Right forelimb (tissue), 1 donor: Measurements from ENCODE around the gene FNTB.

Source experiments
- DNase-seq: peaks from one replicate; pipeline ENCODE4 v3.0.0-alpha.2; 2018

Gene FNTB

DNA sequence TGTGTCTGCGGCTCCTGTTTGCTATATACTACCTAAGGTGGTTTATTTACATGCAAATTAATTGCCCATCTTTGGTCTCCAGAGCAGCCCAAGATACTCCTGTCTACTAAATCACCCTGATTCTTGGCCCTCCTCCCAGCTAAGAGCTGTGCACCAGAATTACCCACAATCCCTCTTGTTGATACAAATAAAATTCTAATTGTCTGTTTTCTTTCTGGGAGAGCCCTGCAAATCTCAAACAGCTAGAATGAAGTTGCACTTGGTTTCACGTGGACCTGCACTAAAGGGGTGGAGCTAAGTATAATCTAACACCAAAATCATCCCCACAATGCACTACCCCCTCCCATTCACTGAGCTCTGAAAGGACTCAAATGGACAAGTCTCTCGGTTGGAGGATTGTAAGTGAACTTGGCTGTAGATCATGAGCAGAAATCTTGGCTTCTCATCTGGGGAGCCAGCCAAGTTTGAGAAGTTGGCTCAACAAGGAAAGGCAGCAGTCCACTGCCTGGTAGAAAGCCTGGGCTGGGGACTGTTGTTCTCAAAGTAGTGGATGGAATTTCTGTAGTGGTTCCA, 109.0 kb downstream of the FNTB start:
- peak; percentile 85 for DNase-seq

DNA sequence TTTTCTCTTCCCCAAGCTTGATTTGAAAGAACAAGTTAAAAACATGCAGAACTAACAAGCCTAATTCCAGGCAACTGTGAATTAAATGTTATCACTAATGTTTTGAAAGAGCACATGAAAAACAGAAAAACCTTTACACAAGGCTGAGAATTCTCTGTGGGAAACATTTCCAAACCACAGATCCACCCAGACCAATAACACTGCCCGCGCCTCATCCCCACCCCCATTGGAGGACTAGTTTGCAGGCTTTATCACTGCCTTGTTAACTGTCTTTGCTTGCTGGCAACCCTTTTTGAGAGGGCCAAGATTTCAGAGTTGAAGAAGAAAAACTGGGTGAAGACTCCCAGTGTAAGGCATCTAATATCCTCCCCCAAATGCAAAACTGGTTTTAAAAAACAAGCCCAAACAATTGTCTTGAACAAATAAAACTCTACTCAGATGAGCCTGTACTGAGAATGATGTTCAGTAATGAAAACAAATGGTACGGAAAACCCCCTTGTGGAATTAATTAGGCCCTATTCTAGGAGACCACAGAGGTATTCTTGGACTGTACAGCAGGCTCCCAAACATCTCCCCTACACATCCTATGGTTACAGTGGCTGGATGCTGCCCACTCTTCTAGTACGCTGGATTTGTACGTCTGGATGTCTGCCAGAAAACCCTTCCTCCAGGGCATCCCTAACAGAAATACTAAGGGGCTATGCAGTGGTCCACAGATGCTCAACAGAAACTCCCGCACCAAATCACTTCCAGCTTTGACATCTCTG, 109.8 kb downstream of the FNTB start:
- no peak for DNase-seq

DNA sequence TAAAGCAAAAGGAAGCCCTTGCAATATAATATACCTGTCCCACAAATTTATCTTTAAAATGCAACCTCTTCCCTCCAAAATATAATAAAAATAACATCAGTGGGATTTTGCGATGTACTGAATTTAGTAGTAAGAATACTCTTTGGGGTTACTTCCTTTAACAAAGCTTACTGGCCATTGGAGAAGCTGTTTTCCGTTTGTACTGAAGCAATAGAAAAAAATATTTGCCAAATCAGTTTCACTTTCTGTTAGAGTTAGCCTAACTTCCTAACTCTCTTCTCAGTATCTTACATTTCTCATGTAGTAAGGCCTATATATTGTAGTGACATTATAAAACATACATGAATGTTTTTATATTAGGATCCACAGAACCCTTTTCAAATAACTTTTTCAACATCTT, 111.9 kb downstream of the FNTB start:
- DNase-seq: no peak

DNA sequence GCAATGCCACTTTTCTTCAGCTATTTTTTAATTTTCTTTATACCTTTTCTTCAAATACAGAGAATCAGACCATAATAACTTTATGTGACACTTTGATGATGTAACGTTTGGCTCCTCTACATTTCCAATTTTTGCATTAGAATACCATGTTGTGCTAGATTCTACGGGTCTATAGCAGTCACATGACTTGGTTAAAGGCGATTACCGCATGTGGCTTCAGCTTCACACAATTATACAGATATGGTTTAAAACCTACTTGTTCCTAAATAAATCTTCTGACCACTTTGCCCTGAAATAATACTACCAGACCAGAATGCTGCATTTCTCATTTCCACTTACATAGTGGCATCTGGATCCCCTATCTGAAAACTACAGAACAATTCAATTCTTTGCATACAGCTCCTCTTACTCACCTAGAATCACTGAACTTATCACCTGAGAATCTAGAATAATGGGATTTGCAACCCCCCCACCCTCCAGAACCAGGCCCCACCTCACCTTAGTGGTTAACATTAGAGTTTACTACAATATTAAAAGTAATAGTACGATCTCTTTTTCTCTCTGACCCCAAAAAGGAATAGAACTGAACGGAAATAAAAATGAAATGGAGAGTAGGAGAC, 114.3 kb downstream of the FNTB start:
- no peak for DNase-seq

DNA sequence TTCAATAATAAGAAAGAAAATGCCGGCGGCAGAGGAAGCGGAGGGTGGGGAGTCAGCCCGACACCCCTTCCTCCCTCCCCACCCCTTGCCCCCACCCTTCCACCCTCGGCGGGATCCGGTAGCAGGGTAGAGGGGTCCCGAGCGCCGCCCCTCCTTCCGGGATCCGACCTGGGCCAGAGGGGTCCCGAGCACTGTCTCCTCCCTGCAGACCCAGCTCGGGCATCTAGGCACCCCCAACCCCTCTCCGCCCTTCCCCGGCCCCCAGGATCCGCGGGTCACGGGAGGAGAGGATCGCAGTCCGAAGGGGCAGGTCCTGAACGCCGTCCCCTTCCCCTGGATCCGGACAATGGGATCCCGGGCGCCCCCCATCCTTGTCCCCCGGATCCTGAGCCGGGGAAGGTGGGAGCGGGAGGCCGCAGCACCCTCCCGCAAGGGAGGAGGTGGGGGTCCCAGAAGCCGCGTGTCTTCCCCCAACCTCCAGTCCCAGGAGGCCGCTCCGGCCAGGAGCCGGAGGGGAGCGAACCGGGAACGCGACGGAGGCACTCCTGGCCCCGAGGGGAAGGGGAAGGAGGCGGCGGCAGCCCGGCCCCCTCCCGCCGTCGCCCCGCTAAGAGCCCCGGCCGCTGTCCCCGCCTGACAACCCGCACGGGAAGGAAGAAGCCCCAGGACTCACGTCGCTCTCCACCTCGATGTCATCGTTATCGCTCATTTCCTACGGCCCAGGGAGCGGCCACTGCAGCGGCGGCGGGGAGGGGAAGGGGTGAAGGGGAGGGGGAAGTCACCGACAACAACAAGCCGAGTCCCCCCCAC, 115.1 kb downstream of the FNTB start:
- peak; percentile 49 for DNase-seq

GRCh38 chr14:65102441-65103149, 115.9 kb downstream of the FNTB start, which contains the start of gene MAX:
TSS of gene MAX (minus strand) at chr14:65102517. CDS start at chr14:65102339, 178 bp downstream.
- DNase-seq: peak; percentile 97

DNA sequence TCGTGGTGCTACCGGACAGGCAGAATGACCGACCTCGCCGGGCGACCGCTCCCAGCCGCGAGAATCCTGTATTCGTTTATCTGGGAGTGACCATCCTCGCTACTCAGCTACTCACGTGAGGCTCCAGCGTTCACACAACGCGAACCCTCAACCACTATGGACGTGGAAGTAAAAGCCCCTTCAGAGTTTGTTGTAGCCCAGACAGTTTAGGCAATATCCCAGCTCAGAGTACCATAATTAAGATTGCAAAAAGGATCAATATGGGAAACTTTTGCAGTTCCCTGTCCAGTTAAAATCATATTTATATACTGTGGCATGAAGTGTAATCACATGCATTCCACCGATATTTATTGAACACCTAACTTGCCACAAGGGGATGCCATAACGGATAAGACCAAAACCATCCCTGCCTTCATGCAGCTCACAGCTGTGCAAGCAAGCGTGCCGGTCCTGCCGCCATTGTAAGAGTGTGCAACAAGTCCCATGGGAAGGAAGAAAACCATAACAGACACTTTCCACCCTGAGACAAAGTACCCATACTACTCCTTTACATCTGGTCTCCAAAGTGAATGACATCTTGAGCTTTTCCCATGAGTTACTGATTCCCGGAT, 116.6 kb downstream of the FNTB start:
- no peak for DNase-seq

- no peak for DNase-seq
Measured at GRCh38 chr14:65104791-65105190, 118.1 kb downstream of the FNTB start.

DNA sequence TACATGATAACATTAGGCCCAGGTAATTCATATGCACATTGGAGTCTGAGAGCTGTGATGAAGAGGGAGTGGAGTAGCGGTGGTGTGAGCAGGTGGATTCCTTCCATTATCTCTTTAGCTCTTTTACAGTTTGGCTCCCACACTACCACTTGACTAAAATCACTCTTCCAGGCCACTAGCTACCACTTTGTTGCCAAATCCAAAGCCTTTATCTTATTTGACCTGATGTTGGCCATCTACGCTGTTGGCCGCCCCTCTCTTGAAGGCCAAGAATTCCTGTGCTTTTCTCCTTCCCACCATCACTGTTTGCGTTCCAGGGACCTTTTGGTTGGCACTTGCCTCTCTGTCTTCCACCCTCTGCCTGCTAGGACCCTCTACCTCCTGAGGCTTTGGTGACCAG, 119.6 kb downstream of the FNTB start:
- DNase-seq: no peak

DNA sequence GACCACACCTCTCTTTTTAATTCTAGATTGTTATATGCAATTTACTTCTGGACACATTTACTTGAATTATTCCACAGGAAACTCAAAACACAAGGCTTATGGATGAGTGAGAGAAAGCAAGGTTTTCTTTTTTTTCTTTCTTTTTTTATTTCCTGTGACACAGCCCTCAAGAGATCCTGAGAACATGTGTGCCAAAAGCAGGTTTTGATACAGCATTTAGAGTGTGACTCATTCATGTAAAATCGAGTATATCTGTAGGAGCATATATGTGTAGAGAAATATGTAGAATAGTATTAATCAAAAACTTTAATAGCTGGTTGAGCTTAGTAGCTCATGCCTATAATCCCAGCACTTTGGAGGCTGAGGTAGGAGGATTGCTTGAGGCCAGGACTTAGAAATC, 120.0 kb downstream of the FNTB start:
- DNase-seq: no peak

DNA sequence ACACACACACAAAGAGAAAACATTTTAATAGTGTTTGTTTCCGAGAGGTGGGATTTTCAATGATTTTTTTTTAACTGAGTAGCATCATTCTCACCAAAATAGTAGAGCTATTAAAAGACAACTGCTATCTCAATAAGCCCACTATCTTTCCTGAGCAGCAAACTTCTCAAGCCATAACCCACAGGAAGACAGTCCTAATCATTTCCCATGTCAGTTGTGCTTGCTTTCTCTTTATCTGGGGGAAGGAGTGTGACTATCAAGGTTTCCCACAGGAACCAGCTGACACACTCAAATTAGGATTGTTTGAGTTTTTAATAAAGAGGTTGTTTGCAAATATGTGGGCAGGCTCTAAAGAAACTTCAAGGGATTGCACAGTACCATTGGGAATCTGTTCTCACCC, 120.5 kb downstream of the FNTB start:
- no peak for DNase-seq

- no peak for DNase-seq
Measured at GRCh38 chr14:65109357-65109756, 122.7 kb downstream of the FNTB start.

- no peak for DNase-seq
Measured at GRCh38 chr14:65110525-65110924, 123.8 kb downstream of the FNTB start.
